Neural cell (in vitro differentiated cells): ENCODE measurements around the gene FGF12.

Experiments used
- CTCF ChIP-seq: fragments of 450-650 bp; IDR thresholded peaks from 2 replicates; pipeline ENCODE4 v1.5.1; 2014; ENCODE audit warnings: antibody characterized with exemption, mild to moderate bottlenecking, moderate library complexity; ENCODE audit not compliant: poor library complexity, severe bottlenecking
- EP300 ChIP-seq: fragments of 450-650 bp; conservative IDR thresholded peaks from 2 replicates; pipeline ENCODE4 v1.6.1; 2014; ENCODE audit warnings: antibody characterized with exemption, mild to moderate bottlenecking, moderate library complexity; ENCODE audit not compliant: poor library complexity, severe bottlenecking
- EZH2 ChIP-seq: fragments of 200-600, 300-800 bp; shearing (Covaris generic), sonication (generic); IDR thresholded peaks from 2 replicates; pipeline ENCODE4 v1.6.1; 2014; ENCODE audit warnings: antibody characterized with exemption, low read length, borderline replicate concordance, mild to moderate bottlenecking; ENCODE audit not compliant: insufficient read depth, poor library complexity, severe bottlenecking
- POLR2AphosphoS5 ChIP-seq: IDR thresholded peaks from 2 replicates; pipeline ENCODE4 v1.6.1; 2012
- REST ChIP-seq: IDR thresholded peaks from 2 replicates; pipeline ENCODE4 v1.6.1; 2012; ENCODE audit warnings: borderline replicate concordance
- TAF1 ChIP-seq: IDR thresholded peaks from 2 replicates; pipeline ENCODE4 v1.6.1; 2012; ENCODE audit warnings: low read depth

GRCh38 chr3:192302721-192303120 lies 424.6 kb downstream of the FGF12 start:
- TF ChIP-seq TAF1 (no peak), EP300 (no peak), CTCF (no peak), REST (no peak), POLR2AphosphoS5 (no peak), EZH2 (no peak)
